ENCODE measurements around the gene PFKFB4. TPM values are rescaled to one million over a fixed set of nuclear protein-coding genes. Genes with fewer than 3 reads are reported as not detected.

The PFKFB4 gene
- 1 to 10 TPM; 3.8 to 9.2 TPM for polyA plus RNA-seq

GRCh38 chr3:48556796-48557626 lies at the start of gene PFKFB4:
Gene PFKFB4, minus strand, starts transcription at chr3:48556803. Its CDS starts 26 bp downstream, at chr3:48556777.
- Histone ChIP-seq H3K4me1 (ENCODE audit: control insufficient read depth in 2 of 2, insufficient read depth in 2 of 2, low read length in 1 of 2) (peaks cover 0 to 3% of the 10 kb centered on the region in 2 donors), H3K27ac (ENCODE audit: low read depth in 2 of 2, low read length in 1 of 2) (peak within 1 kb of the TSS; percentile 62 to 76), H3K27me3 (ENCODE audit: control insufficient read depth in 1 of 2, insufficient read depth in 2 of 2, low read length in 2 of 2) (no peaks in the 10 kb centered on the region), H3K36me3 (ENCODE audit: control insufficient read depth in 2 of 2, insufficient read depth in 2 of 2, low read length in 1 of 2) (peaks cover 0 to 6% of the 10 kb centered on the region in 2 donors), H3K9me3 (ENCODE audit: control insufficient read depth in 2 of 2, insufficient read depth in 1 of 2, low read depth in 1 of 2, low read length in 1 of 2) (no peaks in the 10 kb centered on the region), H3K4me3 (ENCODE audit: low read depth in 1 of 2, low read length in 2 of 2) (peak within 1 kb of the TSS; percentile 53 to 65)
- 1% methylated on average over 52 to 53 of the region's 53 CpGs for WGBS, 2 donors

DNA sequence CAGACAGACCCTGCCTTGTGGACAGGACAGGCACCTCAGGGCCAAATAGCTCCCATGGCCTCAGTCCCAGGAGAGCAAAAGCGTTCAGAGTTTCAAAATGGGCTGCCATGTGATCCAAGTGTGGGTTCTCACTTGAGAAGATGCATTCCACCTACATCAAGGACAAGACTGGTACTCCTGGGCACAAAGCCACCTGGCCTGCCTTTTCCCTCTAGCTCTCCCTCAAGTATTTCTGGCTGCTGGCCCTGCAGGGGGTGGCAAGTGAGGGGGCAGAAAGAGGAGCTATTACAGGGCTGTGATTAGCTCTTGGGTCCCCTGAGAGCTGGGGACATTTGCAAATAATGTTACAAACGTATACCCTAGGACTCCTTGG lies 45.0 kb upstream of the PFKFB4 start:
- H3K27me3 ChIP-seq (ENCODE audit: control insufficient read depth in 1 of 2, insufficient read depth in 2 of 2, low read length in 2 of 2), result no peaks in the 10 kb centered on the region
- peaks cover 2 to 32% of the 10 kb centered on the region in 2 donors for H3K4me1 ChIP-seq (ENCODE audit: control insufficient read depth in 2 of 2, insufficient read depth in 2 of 2, low read length in 1 of 2)
- H3K9me3 ChIP-seq (ENCODE audit: control insufficient read depth in 2 of 2, insufficient read depth in 1 of 2, low read depth in 1 of 2, low read length in 1 of 2), result no peaks in the 10 kb centered on the region
- peaks cover 37 to 62% of the 10 kb centered on the region in 2 donors for H3K36me3 ChIP-seq (ENCODE audit: control insufficient read depth in 2 of 2, insufficient read depth in 2 of 2, low read length in 1 of 2)
- H3K4me3 ChIP-seq (ENCODE audit: low read depth in 1 of 2, low read length in 2 of 2), result no peak overlapping the region
- 37 to 54% methylated on average over 2 of the region's 2 CpGs for WGBS, 2 donors
- H3K27ac ChIP-seq (ENCODE audit: low read depth in 2 of 2, low read length in 1 of 2), result no peak overlapping the region

DNA sequence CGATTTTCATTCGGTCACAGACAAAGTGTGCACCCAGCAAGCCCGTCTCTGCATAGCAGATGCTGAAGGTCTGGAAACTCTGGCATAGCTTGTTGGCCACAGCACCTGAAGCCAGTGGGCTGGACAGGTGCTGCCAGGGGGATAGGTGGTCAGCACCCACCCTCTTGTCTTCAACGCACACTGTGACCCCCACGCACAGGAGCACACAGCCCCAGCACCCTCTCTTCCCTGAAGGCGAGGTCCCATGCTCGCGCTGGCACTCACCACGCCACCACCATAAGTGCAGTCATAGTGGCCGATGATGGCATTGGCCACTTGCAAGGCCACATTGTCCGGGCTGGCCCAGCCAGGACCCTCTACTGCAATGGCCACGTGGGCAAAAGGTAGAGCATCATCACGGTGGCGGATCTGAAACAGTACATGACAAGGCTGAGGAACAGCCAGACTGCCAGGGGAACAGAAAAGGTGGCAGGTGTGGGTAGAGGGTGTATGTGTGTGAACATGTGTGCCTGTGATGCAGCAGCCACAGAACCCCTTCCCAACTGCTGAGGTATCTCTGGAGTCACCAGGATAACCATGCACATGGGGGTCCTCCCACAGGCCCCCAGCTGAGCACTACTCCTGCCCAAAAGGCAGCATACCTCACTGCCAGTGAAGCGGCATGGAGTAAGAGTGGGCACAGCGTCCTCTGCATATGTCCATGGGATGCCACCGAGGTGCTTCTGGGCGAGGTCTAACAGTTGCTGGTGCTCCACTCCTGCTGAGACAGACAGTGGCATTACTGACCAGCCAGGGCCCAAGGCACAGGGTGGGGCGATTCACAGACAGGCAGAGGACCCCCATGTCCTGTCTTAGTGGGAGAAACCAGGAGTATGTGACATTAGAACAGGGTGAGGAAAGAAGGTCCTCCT lies 44.4 kb upstream of the PFKFB4 start:
- peaks cover 37 to 62% of the 10 kb centered on the region in 2 donors for H3K36me3 ChIP-seq (ENCODE audit: control insufficient read depth in 2 of 2, insufficient read depth in 2 of 2, low read length in 1 of 2)
- H3K27ac ChIP-seq (ENCODE audit: low read depth in 2 of 2, low read length in 1 of 2), result peak overlapping the region in 1 of 2 donors; percentile 44
- H3K4me1 ChIP-seq (ENCODE audit: control insufficient read depth in 2 of 2, insufficient read depth in 2 of 2, low read length in 1 of 2), result peaks cover 2 to 35% of the 10 kb centered on the region in 2 donors
- WGBS, 2 donors, result 90% methylated on average over 19 of the region's 19 CpGs
- no peak overlapping the region for H3K4me3 ChIP-seq (ENCODE audit: low read depth in 1 of 2, low read length in 2 of 2)
- H3K9me3 ChIP-seq (ENCODE audit: control insufficient read depth in 2 of 2, insufficient read depth in 1 of 2, low read depth in 1 of 2, low read length in 1 of 2), result no peaks in the 10 kb centered on the region
- no peaks in the 10 kb centered on the region for H3K27me3 ChIP-seq (ENCODE audit: control insufficient read depth in 1 of 2, insufficient read depth in 2 of 2, low read length in 2 of 2)

DNA sequence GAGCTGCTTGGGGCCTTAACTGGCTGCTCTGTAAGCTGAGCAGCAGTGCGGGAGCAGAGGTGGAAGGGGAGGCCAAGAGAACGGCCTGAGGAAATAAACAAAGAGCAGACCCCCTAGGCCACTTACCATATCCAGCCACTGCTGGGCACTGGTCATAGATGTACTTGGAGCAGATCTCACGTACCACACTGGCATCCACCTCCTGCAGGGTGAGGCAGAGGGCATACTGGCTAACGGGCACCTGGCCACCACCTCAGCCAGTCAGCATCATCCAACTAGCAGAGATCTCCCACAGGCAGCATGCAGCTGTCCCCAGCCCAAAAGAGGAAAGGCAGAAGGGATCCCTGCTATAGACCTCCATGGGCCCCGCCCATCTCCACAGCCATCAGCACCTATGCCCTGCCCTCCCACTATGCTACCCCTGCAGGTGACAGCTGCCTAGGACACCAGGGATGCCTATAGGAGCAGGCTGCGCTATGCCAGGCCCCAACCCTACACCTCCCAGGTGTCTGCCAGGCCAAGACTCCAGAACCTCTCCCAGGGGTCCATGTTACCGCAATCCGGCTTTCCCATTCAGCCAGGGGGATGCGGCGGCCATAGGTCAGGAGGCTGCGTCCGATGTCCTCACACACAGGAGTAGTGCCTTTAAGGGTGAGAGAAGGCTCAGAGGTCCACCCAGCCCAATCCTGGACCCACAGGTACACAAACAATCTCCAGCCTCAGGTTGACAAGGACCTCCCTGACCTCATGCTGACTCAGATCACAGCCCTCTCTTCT lies 43.1 kb upstream of the PFKFB4 start:
- H3K4me1 ChIP-seq (ENCODE audit: control insufficient read depth in 2 of 2, insufficient read depth in 2 of 2, low read length in 1 of 2), result peaks cover 2 to 46% of the 10 kb centered on the region in 2 donors

DNA sequence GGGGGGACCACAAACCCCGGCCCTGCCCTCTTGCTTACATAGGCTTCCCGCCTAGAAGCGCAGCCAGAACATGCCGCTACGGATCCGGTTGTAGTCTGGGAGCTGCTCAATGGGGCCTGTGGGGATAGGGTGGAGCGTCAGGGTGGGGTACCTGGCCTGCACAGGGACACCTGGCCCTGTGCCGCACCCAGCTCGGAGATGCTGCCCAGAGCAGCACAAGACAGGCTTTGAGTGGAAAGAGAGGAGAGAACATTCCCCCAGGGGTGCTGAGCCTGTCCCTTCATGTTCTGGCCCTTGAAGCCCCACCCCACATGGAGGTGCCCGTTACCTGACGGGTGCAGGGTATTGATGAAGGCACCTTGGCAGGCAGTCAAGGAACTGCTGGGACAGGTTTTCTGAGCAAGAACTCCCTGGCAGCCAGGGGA lies 42.5 kb upstream of the PFKFB4 start:
- Histone ChIP-seq H3K36me3 (ENCODE audit: control insufficient read depth in 2 of 2, insufficient read depth in 2 of 2, low read length in 1 of 2) (peaks cover 27 to 47% of the 10 kb centered on the region in 2 donors), H3K4me1 (ENCODE audit: control insufficient read depth in 2 of 2, insufficient read depth in 2 of 2, low read length in 1 of 2) (peaks cover 2 to 46% of the 10 kb centered on the region in 2 donors), H3K27ac (ENCODE audit: low read depth in 2 of 2, low read length in 1 of 2) (peak overlapping the region; percentile 84 to 92), H3K27me3 (ENCODE audit: control insufficient read depth in 1 of 2, insufficient read depth in 2 of 2, low read length in 2 of 2) (no peaks in the 10 kb centered on the region), H3K4me3 (ENCODE audit: low read depth in 1 of 2, low read length in 2 of 2) (no peak overlapping the region), H3K9me3 (ENCODE audit: control insufficient read depth in 2 of 2, insufficient read depth in 1 of 2, low read depth in 1 of 2, low read length in 1 of 2) (no peaks in the 10 kb centered on the region)
- 42 to 48% methylated on average over 11 of the region's 11 CpGs for WGBS, 2 donors

More for the DNA sequence above, 43.1 kb upstream of the PFKFB4 start:
- 74 to 81% methylated on average over 12 of the region's 12 CpGs for WGBS, 2 donors
- peak overlapping the region; percentile 84 to 92 for H3K27ac ChIP-seq (ENCODE audit: low read depth in 2 of 2, low read length in 1 of 2)
- H3K27me3 ChIP-seq (ENCODE audit: control insufficient read depth in 1 of 2, insufficient read depth in 2 of 2, low read length in 2 of 2), result no peaks in the 10 kb centered on the region
- H3K4me3 ChIP-seq (ENCODE audit: low read depth in 1 of 2, low read length in 2 of 2), result no peak overlapping the region
- H3K36me3 ChIP-seq (ENCODE audit: control insufficient read depth in 2 of 2, insufficient read depth in 2 of 2, low read length in 1 of 2), result peaks cover 33 to 53% of the 10 kb centered on the region in 2 donors
- H3K9me3 ChIP-seq (ENCODE audit: control insufficient read depth in 2 of 2, insufficient read depth in 1 of 2, low read depth in 1 of 2, low read length in 1 of 2), result no peaks in the 10 kb centered on the region

- Histone ChIP-seq H3K36me3 (ENCODE audit: control insufficient read depth in 2 of 2, insufficient read depth in 2 of 2, low read length in 1 of 2) (peaks cover 21 to 41% of the 10 kb centered on the region in 2 donors), H3K4me1 (ENCODE audit: control insufficient read depth in 2 of 2, insufficient read depth in 2 of 2, low read length in 1 of 2) (peaks cover 2 to 46% of the 10 kb centered on the region in 2 donors), H3K27me3 (ENCODE audit: control insufficient read depth in 1 of 2, insufficient read depth in 2 of 2, low read length in 2 of 2) (no peaks in the 10 kb centered on the region), H3K27ac (ENCODE audit: low read depth in 2 of 2, low read length in 1 of 2) (peak overlapping the region; percentile 84 to 92), H3K4me3 (ENCODE audit: low read depth in 1 of 2, low read length in 2 of 2) (no peak overlapping the region), H3K9me3 (ENCODE audit: control insufficient read depth in 2 of 2, insufficient read depth in 1 of 2, low read depth in 1 of 2, low read length in 1 of 2) (no peaks in the 10 kb centered on the region)
- 34 to 46% methylated on average over 5 of the region's 5 CpGs for WGBS, 2 donors
These were observed 41.9 kb upstream of the PFKFB4 start for GRCh38 chr3:48598323-48599076.

GRCh38 chr3:48597408-48597800 lies 40.8 kb upstream of the PFKFB4 start:
- Histone ChIP-seq H3K27ac (ENCODE audit: low read depth in 2 of 2, low read length in 1 of 2) (peak overlapping the region; percentile 82 to 92), H3K4me3 (ENCODE audit: low read depth in 1 of 2, low read length in 2 of 2) (no peak overlapping the region), H3K27me3 (ENCODE audit: control insufficient read depth in 1 of 2, insufficient read depth in 2 of 2, low read length in 2 of 2) (no peaks in the 10 kb centered on the region), H3K4me1 (ENCODE audit: control insufficient read depth in 2 of 2, insufficient read depth in 2 of 2, low read length in 1 of 2) (peaks cover 2 to 52% of the 10 kb centered on the region in 2 donors), H3K9me3 (ENCODE audit: control insufficient read depth in 2 of 2, insufficient read depth in 1 of 2, low read depth in 1 of 2, low read length in 1 of 2) (no peaks in the 10 kb centered on the region), H3K36me3 (ENCODE audit: control insufficient read depth in 2 of 2, insufficient read depth in 2 of 2, low read length in 1 of 2) (peaks cover 17 to 35% of the 10 kb centered on the region in 2 donors)
- 82 to 90% methylated on average over 6 of the region's 6 CpGs for WGBS, 2 donors

GRCh38 chr3:48596676-48597407 lies 40.2 kb upstream of the PFKFB4 start:
- H3K27ac ChIP-seq (ENCODE audit: low read depth in 2 of 2, low read length in 1 of 2), result peak overlapping the region; percentile 12 to 92
- peaks cover 17 to 36% of the 10 kb centered on the region in 2 donors for H3K36me3 ChIP-seq (ENCODE audit: control insufficient read depth in 2 of 2, insufficient read depth in 2 of 2, low read length in 1 of 2)
- H3K9me3 ChIP-seq (ENCODE audit: control insufficient read depth in 2 of 2, insufficient read depth in 1 of 2, low read depth in 1 of 2, low read length in 1 of 2), result no peaks in the 10 kb centered on the region
- H3K4me3 ChIP-seq (ENCODE audit: low read depth in 1 of 2, low read length in 2 of 2), result no peak overlapping the region
- no peaks in the 10 kb centered on the region for H3K27me3 ChIP-seq (ENCODE audit: control insufficient read depth in 1 of 2, insufficient read depth in 2 of 2, low read length in 2 of 2)
- 71 to 72% methylated on average over 8 of the region's 8 CpGs for WGBS, 2 donors
- H3K4me1 ChIP-seq (ENCODE audit: control insufficient read depth in 2 of 2, insufficient read depth in 2 of 2, low read length in 1 of 2), result peaks cover 2 to 52% of the 10 kb centered on the region in 2 donors
